ENCODE data around the gene DYNC2H1. TPM values are rescaled to one million over a fixed set of nuclear protein-coding genes. Genes with fewer than 3 reads are reported as not detected.

DYNC2H1 gene
- total RNA-seq, 3 donors from 2014 or later: 36.7 to 46.2 (median 40.3) TPM

DNA sequence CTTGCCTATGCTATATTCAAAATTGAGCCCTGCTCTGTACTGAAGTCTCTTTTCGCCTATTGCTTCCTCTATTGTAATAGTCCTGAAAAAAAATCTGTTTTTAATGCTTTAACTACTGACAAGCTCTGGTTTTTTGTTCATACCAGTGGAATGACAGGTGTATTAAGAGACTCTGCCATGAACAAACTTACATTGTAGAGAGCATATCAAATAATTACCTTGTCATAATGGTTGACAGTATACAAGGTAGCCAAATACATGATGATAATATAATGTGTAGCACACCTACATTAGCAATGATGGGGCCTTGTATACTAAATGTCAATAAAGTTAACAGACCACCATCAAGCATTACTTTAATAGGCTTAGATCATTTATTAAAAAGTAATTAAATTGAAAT is 175.0 kb downstream of the DYNC2H1 start:
- Histone ChIP-seq H3K36me3 (no peaks in the 10 kb centered on the region), H3K4me3 (no peak overlapping the region), H3K27me3 (no peaks in the 10 kb centered on the region), H3K27ac (no peak overlapping the region), H3K4me1 (no peaks in the 10 kb centered on the region), H3K9me3 (no peaks in the 10 kb centered on the region)
- TF ChIP-seq POLR2A (IDR thresholded peaks at IDR 0.05) (no peak), POLR2AphosphoS5 (IDR thresholded peaks at IDR 0.05) (no peak)
- TF ChIP-seq, protein P1, sequence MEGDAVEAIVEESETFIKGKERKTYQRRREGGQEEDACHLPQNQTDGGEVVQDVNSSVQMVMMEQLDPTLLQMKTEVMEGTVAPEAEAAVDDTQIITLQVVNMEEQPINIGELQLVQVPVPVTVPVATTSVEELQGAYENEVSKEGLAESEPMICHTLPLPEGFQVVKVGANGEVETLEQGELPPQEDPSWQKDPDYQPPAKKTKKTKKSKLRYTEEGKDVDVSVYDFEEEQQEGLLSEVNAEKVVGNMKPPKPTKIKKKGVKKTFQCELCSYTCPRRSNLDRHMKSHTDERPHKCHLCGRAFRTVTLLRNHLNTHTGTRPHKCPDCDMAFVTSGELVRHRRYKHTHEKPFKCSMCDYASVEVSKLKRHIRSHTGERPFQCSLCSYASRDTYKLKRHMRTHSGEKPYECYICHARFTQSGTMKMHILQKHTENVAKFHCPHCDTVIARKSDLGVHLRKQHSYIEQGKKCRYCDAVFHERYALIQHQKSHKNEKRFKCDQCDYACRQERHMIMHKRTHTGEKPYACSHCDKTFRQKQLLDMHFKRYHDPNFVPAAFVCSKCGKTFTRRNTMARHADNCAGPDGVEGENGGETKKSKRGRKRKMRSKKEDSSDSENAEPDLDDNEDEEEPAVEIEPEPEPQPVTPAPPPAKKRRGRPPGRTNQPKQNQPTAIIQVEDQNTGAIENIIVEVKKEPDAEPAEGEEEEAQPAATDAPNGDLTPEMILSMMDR (IDR thresholded peaks at IDR 0.05): no peak
- intact Hi-C loops (cut with DNase I; ENCODE audit: low total_unique reads): no loop called here
- DNase-seq (ENCODE audit: low spot score in 2 of 2): no peak

DNA sequence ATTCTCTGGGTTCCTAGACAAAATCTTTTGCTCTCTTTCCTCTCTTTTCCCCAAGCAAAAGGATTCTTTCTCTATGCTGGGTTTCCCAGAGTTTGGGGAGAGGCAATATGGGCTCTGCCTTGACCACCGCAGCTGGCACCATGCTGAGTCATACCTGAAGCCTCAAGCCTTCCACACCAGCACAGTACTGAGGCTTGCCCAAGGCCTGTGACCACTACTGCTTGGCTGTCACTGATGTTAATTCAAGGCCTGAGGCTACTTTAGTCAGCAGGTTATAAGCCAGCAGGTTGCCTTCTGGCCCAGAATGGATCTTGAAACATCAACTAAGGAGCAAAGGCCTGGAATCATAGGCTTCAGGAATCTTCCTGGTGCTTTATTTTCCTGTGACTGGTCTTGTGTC is 185.3 kb downstream of the DYNC2H1 start:
- no peak overlapping the region for H3K4me3 ChIP-seq
- peaks cover 30 to 58% of the 10 kb centered on the region in 2 donors for H3K9me3 ChIP-seq
- no peaks in the 10 kb centered on the region for H3K4me1 ChIP-seq
- intact Hi-C loops (cut with DNase I; ENCODE audit: low total_unique reads): no loop called here
- DNase-seq (ENCODE audit: low spot score in 2 of 2): no peak
- no peaks in the 10 kb centered on the region for H3K27me3 ChIP-seq
- no peak for TF ChIP-seq POLR2AphosphoS5 (IDR thresholded peaks at IDR 0.05)
- TF ChIP-seq, protein P1 (IDR thresholded peaks at IDR 0.05): no peak
- TF ChIP-seq POLR2A (IDR thresholded peaks at IDR 0.05): no peak
- H3K36me3 ChIP-seq: no peaks in the 10 kb centered on the region
- no peak overlapping the region for H3K27ac ChIP-seq

DNA sequence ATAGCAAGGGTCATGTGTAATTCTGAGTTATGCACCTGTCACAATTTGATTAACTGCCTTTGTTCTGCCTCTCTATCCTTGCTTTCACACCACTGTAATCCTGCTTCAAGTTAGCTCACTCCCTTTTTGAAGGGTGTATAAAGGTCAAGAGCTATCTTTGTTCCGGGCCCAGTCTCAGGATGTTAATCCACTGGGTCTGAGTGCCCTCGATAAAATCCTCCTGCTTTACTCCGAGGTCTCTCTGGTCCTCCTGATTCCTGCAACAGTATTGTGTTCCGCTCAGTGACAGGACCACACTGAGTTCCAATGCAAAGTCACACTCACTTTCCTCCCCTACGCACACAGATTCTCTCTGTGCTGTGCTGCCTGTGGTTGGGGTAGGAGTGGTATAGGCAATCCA is 186.5 kb downstream of the DYNC2H1 start:
- Histone ChIP-seq H3K9me3 (peaks cover 30 to 57% of the 10 kb centered on the region in 2 donors), H3K36me3 (no peaks in the 10 kb centered on the region), H3K4me3 (no peak overlapping the region), H3K27ac (no peak overlapping the region), H3K27me3 (no peaks in the 10 kb centered on the region), H3K4me1 (no peaks in the 10 kb centered on the region)
- TF ChIP-seq POLR2A (IDR thresholded peaks at IDR 0.05) (no peak), POLR2AphosphoS5 (IDR thresholded peaks at IDR 0.05) (no peak)
- TF ChIP-seq, protein P1 (IDR thresholded peaks at IDR 0.05): no peak
- DNase-seq (ENCODE audit: low spot score in 2 of 2): no peak
- intact Hi-C loops (cut with DNase I; ENCODE audit: low total_unique reads): no loop called here

DNA sequence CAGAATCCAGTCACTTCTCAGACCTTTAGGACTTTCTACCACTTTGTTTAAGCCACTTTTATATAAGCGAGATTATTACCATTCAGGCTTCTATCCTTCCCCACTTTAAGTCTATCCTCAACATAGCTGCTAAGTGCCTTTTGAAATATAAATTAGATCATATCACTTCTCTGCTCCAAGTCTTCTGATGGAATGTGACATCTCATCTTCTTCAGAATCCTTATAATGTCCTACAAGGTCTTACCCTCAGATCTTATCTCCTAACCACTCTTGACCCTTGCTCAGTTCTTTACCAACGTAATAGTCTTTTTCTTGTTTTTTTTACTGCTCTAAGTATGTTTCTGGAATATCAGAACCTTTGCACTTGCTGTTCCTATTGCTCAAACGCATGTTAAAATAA is 188.7 kb downstream of the DYNC2H1 start:
- Histone ChIP-seq H3K4me1 (no peaks in the 10 kb centered on the region), H3K36me3 (no peaks in the 10 kb centered on the region), H3K27me3 (no peaks in the 10 kb centered on the region), H3K27ac (no peak overlapping the region), H3K9me3 (peaks cover 27 to 37% of the 10 kb centered on the region in 2 donors), H3K4me3 (no peak overlapping the region)
- TF ChIP-seq, protein P1 (IDR thresholded peaks at IDR 0.05): no peak
- TF ChIP-seq POLR2AphosphoS5 (IDR thresholded peaks at IDR 0.05): no peak
- no peak for TF ChIP-seq POLR2A (IDR thresholded peaks at IDR 0.05)
- DNase-seq (ENCODE audit: low spot score in 2 of 2): no peak
- intact Hi-C loops (cut with DNase I; ENCODE audit: low total_unique reads): no loop called here

DNA sequence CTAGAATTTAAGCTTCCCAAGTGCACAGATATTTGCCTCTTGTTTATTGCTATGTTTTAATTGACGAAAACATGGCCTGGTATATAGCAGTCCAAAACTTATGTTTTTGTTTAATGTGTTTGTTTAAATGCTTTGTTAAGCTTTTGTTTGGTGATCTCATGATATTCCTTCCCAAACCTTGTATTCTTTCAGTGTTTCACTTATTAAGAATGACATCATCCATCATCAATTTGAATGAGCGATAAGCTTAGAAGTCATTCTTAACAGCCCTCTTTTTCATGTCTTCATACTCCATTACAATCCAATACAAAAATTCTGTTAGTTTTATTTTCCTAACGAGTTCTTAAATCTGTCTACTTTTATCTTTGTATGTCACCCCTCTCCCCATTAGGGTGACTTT is 206.0 kb downstream of the DYNC2H1 start:
- no peaks in the 10 kb centered on the region for H3K4me1 ChIP-seq
- DNase-seq (ENCODE audit: low spot score in 2 of 2): no peak
- no peak for TF ChIP-seq POLR2AphosphoS5 (IDR thresholded peaks at IDR 0.05)
- TF ChIP-seq, protein P1 (IDR thresholded peaks at IDR 0.05): no peak
- no peak for TF ChIP-seq POLR2A (IDR thresholded peaks at IDR 0.05)
- H3K27me3 ChIP-seq: no peaks in the 10 kb centered on the region
- H3K9me3 ChIP-seq: no peaks in the 10 kb centered on the region
- peaks cover 5% of the 10 kb centered on the region for H3K36me3 ChIP-seq
- intact Hi-C loops (cut with DNase I; ENCODE audit: low total_unique reads): no loop called here
- no peak overlapping the region for H3K4me3 ChIP-seq
- no peak overlapping the region for H3K27ac ChIP-seq
